ENCODE data around the gene LY6G6D.

LY6G6D gene

DNA sequence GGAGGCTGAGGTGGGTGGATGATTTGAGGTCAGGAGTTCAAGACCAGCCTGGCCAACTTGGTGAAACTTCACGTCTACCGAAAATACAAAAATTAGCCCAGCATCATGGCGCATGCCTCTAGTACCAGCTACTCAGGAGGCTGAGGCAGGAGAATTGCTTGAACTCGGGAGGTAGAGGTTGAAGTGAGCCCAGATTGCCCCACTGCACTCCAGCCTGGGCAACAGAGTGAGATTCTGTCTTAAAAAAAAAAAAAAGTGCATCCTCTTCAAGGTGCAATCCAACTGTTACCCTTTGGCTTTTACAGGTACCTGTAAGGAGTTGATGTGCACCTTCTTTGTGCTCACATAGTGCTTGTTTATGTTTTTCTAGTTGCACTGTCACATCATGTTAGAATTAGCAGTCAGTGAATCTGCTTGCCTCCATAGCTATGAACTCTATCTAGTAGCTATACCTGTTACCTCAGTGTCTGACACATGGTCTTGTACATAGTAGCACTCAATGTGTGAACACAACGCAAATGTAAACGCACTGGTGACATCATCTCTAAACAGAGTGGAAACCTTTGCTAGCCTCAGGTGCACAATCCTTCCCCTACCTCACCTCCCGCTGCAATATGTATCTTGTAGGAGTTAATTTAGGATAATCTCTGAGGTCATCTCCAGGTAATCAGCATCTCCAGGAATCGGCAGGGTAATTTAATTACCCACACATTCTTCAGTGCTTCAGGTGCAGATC is 34.3 kb downstream of the LY6G6D start:
- Histone ChIP-seq H3K9ac (ENCODE audit: low read length) (no peak overlapping the region), H3K4me3 (ENCODE audit: low read length) (no peak overlapping the region), H3K36me3 (ENCODE audit: control insufficient read depth, insufficient read depth, low read length) (no peaks in the 10 kb centered on the region)

DNA sequence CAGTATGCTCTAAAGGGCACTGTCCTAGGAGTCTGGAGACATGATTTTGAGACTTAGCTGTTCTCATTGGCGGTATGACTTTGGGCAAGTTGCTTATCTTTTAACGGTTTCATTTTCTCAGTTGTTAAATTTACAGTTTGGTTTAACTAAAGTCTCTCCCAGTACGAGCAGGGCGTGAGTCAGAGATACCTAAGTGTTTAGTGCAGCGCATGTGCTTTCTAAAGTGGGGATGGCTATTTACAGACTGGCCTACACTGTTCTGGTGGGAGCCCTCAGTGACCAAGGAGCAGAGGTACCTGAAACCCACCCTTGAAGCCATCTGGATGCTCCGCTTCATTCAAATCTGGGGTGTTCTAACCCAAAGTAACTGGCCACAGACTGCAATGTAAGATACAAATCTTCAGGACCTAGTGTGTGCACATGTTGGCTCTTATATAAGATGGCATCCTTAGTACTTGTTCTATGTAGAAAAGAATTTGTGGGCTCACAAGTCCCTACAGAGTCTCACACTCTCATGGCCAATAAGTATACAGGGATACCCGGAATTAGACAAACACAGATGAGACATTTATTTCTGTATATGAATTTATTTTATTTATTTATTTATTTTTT is 35.4 kb downstream of the LY6G6D start:
- H3K4me1 ChIP-seq (ENCODE audit: control insufficient read depth, insufficient read depth, low read length): no peaks in the 10 kb centered on the region
- no peaks in the 10 kb centered on the region for H3K27me3 ChIP-seq (ENCODE audit: control insufficient read depth, insufficient read depth, low read length)
- no peak overlapping the region for H3K4me3 ChIP-seq (ENCODE audit: low read length)
- H3K9ac ChIP-seq (ENCODE audit: low read length): no peak overlapping the region
- H3K9me3 ChIP-seq (ENCODE audit: control insufficient read depth, low read length): no peaks in the 10 kb centered on the region
- H3K36me3 ChIP-seq (ENCODE audit: control insufficient read depth, insufficient read depth, low read length): no peaks in the 10 kb centered on the region

More for the DNA sequence above, 34.3 kb downstream of the LY6G6D start:
- H3K27me3 ChIP-seq (ENCODE audit: control insufficient read depth, insufficient read depth, low read length): no peaks in the 10 kb centered on the region
- H3K4me1 ChIP-seq (ENCODE audit: control insufficient read depth, insufficient read depth, low read length): no peaks in the 10 kb centered on the region
- H3K9me3 ChIP-seq (ENCODE audit: control insufficient read depth, low read length): no peaks in the 10 kb centered on the region

DNA sequence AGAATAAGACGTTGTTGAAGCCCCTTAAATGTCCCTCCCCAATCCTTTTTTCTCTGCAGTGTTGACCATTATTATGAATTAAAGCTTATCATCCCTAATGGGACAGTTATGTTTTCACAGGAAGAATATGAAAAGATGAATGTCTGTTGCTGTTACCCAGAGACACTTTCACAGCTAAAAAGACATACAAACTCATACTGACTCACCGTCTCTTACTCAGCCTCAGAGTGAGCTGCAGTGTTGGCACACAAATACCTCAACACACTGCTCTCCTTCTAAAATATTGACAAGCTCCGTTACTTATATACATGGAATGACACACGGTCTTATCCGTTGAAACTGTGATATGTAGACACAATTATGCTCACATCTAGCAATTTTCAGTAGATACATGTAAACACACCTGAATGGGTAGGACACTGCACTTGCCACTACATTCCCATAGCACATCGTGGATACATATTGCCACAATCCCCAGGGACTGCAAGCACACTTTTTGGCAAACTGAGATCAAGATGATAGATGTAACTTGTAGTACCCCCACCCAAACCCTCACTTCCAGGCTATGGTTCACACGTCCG is 37.7 kb downstream of the LY6G6D start:
- no peak overlapping the region for H3K9ac ChIP-seq (ENCODE audit: low read length)
- no peaks in the 10 kb centered on the region for H3K9me3 ChIP-seq (ENCODE audit: control insufficient read depth, low read length)
- no peak overlapping the region for H3K4me3 ChIP-seq (ENCODE audit: low read length)
- H3K27me3 ChIP-seq (ENCODE audit: control insufficient read depth, insufficient read depth, low read length): no peaks in the 10 kb centered on the region
- no peaks in the 10 kb centered on the region for H3K36me3 ChIP-seq (ENCODE audit: control insufficient read depth, insufficient read depth, low read length)
- H3K4me1 ChIP-seq (ENCODE audit: control insufficient read depth, insufficient read depth, low read length): no peaks in the 10 kb centered on the region

GRCh38 chr6:31758281-31758680 is 43.1 kb downstream of the LY6G6D start:
- Histone ChIP-seq H3K4me3 (ENCODE audit: low read length) (no peak overlapping the region), H3K27me3 (ENCODE audit: control insufficient read depth, insufficient read depth, low read length) (no peaks in the 10 kb centered on the region), H3K4me1 (ENCODE audit: control insufficient read depth, insufficient read depth, low read length) (peaks cover 13% of the 10 kb centered on the region), H3K36me3 (ENCODE audit: control insufficient read depth, insufficient read depth, low read length) (no peaks in the 10 kb centered on the region), H3K9ac (ENCODE audit: low read length) (no peak overlapping the region), H3K9me3 (ENCODE audit: control insufficient read depth, low read length) (no peaks in the 10 kb centered on the region)

GRCh38 chr6:31760790-31761189 is 45.6 kb downstream of the LY6G6D start:
- Histone ChIP-seq H3K36me3 (ENCODE audit: control insufficient read depth, insufficient read depth, low read length) (no peaks in the 10 kb centered on the region), H3K27me3 (ENCODE audit: control insufficient read depth, insufficient read depth, low read length) (no peaks in the 10 kb centered on the region), H3K9ac (ENCODE audit: low read length) (no peak overlapping the region), H3K4me3 (ENCODE audit: low read length) (no peak overlapping the region), H3K4me1 (ENCODE audit: control insufficient read depth, insufficient read depth, low read length) (peaks cover 20% of the 10 kb centered on the region), H3K9me3 (ENCODE audit: control insufficient read depth, low read length) (no peaks in the 10 kb centered on the region)

GRCh38 chr6:31761343-31761742 is 46.2 kb downstream of the LY6G6D start:
- Histone ChIP-seq H3K9ac (ENCODE audit: low read length) (no peak overlapping the region), H3K4me1 (ENCODE audit: control insufficient read depth, insufficient read depth, low read length) (peaks cover 20% of the 10 kb centered on the region), H3K9me3 (ENCODE audit: control insufficient read depth, low read length) (no peaks in the 10 kb centered on the region), H3K36me3 (ENCODE audit: control insufficient read depth, insufficient read depth, low read length) (no peaks in the 10 kb centered on the region), H3K27me3 (ENCODE audit: control insufficient read depth, insufficient read depth, low read length) (no peaks in the 10 kb centered on the region), H3K4me3 (ENCODE audit: low read length) (no peak overlapping the region)

DNA sequence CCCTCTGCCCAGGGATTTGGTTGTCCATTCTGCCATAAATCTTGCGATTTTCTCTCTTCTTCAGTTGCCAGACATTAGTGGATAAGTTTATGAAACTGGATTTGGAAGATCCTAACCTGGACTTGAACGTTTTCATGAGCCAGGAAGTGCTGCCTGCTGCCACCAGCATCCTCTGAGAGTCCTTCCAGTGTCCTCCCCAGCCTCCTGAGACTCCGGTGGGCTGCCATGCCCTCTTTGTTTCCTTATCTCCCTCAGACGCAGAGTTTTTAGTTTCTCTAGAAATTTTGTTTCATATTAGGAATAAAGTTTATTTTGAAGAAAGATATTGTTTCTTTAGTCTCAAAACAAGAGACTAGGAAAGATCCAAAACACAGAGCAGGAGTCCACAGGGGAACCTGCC is 47.2 kb downstream of the LY6G6D start, which contains the start of gene SAPCD1:
Gene SAPCD1 (plus strand): TSS at position 301 of the 400 bp plus-strand sequence. CDS start 399 bp downstream, outside the sequence.
- Histone ChIP-seq H3K9me3 (ENCODE audit: control insufficient read depth, low read length) (no peaks in the 10 kb centered on the region), H3K27me3 (ENCODE audit: control insufficient read depth, insufficient read depth, low read length) (no peaks in the 10 kb centered on the region), H3K36me3 (ENCODE audit: control insufficient read depth, insufficient read depth, low read length) (no peaks in the 10 kb centered on the region), H3K4me1 (ENCODE audit: control insufficient read depth, insufficient read depth, low read length) (peaks cover 20% of the 10 kb centered on the region), H3K4me3 (ENCODE audit: low read length) (no peak within 1 kb of the TSS), H3K9ac (ENCODE audit: low read length) (no peak within 1 kb of the TSS)

DNA sequence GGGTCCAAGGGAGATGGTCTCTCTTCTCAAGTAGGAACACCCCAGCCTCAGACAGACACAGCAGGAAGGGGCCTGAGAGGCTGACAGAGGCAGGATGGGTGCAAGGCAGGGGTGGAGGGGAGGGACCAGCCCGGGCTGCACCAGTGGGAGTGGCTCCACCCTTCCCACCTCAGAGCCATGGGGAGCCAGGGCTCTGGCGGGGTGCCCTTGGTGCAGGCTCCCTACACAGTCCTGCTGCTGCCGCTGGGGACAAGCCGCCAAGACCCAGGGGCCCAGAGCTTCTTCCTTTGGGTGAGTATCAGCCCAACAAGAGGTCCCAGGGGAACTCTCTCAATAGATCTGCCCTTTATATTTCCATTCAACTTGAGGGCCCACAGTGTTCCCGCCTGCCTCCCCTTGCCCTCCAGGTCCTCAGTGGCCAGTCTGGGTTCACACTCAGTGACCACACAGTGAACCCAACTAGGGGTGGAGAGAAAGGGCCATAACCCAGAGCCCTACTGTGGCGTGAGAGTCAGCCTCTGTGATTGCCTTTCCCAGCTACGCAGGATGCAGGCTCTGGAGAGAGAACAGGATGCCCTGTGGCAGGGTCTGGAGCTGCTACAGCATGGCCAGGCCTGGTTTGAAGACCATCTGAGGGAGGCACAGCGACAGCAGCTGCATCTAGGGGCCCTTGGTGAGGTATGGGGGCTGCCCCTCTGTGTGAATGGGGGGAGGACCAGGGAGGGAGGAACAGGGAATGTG is 47.9 kb downstream of the LY6G6D start:
- Histone ChIP-seq H3K27me3 (ENCODE audit: control insufficient read depth, insufficient read depth, low read length) (no peaks in the 10 kb centered on the region), H3K9me3 (ENCODE audit: control insufficient read depth, low read length) (no peaks in the 10 kb centered on the region), H3K9ac (ENCODE audit: low read length) (no peak overlapping the region), H3K36me3 (ENCODE audit: control insufficient read depth, insufficient read depth, low read length) (no peaks in the 10 kb centered on the region), H3K4me1 (ENCODE audit: control insufficient read depth, insufficient read depth, low read length) (peaks cover 20% of the 10 kb centered on the region), H3K4me3 (ENCODE audit: low read length) (no peak overlapping the region)

DNA sequence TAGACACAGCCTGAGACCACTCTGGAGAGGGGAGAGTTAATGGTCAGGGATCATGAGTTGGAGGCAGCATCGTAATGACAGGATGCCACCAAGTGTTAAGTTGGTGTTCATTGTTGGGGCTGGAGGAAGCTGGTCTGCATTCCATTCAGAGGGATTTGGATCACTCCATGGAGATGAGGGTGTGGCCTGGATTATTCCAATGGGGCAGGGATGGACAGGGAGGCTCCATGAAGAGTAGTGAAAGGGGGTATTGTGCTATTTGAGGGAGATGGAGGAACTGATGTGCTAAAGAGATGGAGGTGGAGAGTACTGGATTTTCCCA is 48.4 kb downstream of the LY6G6D start:
- Histone ChIP-seq H3K9ac (ENCODE audit: low read length) (no peak overlapping the region), H3K4me3 (ENCODE audit: low read length) (no peak overlapping the region), H3K9me3 (ENCODE audit: control insufficient read depth, low read length) (no peaks in the 10 kb centered on the region), H3K27me3 (ENCODE audit: control insufficient read depth, insufficient read depth, low read length) (no peaks in the 10 kb centered on the region), H3K4me1 (ENCODE audit: control insufficient read depth, insufficient read depth, low read length) (peaks cover 20% of the 10 kb centered on the region), H3K36me3 (ENCODE audit: control insufficient read depth, insufficient read depth, low read length) (no peaks in the 10 kb centered on the region)

DNA sequence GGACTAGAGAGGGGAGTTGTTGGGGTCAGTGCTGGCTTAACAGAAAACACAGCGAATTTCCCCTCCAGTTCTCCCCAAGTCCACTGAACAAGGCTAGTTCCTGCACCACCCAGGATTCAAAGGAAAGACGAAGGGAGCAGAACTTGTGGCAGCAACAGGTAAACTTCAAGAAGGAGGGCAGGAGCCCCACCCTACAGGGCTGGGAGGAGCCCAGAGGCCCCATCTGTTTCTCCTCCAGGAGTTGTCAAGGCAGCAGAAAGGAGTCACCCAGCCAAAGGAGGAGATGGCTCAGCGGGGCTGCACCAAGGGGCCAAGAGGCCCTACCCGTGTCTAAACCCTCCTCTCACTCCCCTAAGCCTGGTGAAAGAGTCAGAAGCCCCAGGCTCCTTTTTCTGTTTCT is 49.0 kb downstream of the LY6G6D start:
- Histone ChIP-seq H3K4me1 (ENCODE audit: control insufficient read depth, insufficient read depth, low read length) (peaks cover 20% of the 10 kb centered on the region), H3K36me3 (ENCODE audit: control insufficient read depth, insufficient read depth, low read length) (no peaks in the 10 kb centered on the region), H3K9me3 (ENCODE audit: control insufficient read depth, low read length) (no peaks in the 10 kb centered on the region), H3K4me3 (ENCODE audit: low read length) (no peak overlapping the region), H3K27me3 (ENCODE audit: control insufficient read depth, insufficient read depth, low read length) (no peaks in the 10 kb centered on the region), H3K9ac (ENCODE audit: low read length) (no peak overlapping the region)

DNA sequence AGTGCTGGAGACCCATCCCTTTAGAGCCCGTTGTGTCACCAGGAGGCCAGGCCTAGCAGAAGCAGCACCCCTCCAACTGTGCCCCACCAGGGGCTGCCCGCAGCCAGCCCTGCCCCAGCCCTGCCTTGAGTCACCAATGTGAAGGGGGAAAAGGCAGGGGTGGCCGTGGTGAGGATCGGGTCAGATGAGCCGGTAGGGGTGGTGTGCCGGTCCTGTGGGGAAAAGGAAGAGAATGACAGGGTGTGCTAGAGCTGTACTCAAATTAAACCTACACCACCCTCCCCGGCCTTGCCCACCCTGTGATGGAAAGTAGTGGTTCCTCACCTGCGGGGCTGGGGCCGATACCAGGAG is 50.4 kb downstream of the LY6G6D start:
- H3K4me3 ChIP-seq (ENCODE audit: low read length): no peak overlapping the region
- no peaks in the 10 kb centered on the region for H3K9me3 ChIP-seq (ENCODE audit: control insufficient read depth, low read length)
- no peak overlapping the region for H3K9ac ChIP-seq (ENCODE audit: low read length)
- H3K36me3 ChIP-seq (ENCODE audit: control insufficient read depth, insufficient read depth, low read length): no peaks in the 10 kb centered on the region
- H3K4me1 ChIP-seq (ENCODE audit: control insufficient read depth, insufficient read depth, low read length): peaks cover 19% of the 10 kb centered on the region
- H3K27me3 ChIP-seq (ENCODE audit: control insufficient read depth, insufficient read depth, low read length): no peaks in the 10 kb centered on the region

All from mucosa of stomach (tissue), 1 donor.